ENCODE results near the gene AOAH.

AOAH gene

GRCh38 chr7:36750451-36750850, 26.2 kb upstream of the AOAH start:
- no peaks in the 10 kb centered on the region for H3K36me3 ChIP-seq (ENCODE audit: control insufficient read depth, insufficient read depth, low read length)
- H3K9ac ChIP-seq (ENCODE audit: low read length) = no peak overlapping the region
- H3K4me3 ChIP-seq (ENCODE audit: low read length) = no peak overlapping the region
- H3K4me1 ChIP-seq (ENCODE audit: control insufficient read depth, insufficient read depth, low read length) = no peaks in the 10 kb centered on the region
- peaks cover 2% of the 10 kb centered on the region for H3K27me3 ChIP-seq (ENCODE audit: control insufficient read depth, insufficient read depth, low read length)
- H3K27ac ChIP-seq (ENCODE audit: low read depth, low read length) = no peak overlapping the region

- H3K4me3 ChIP-seq (ENCODE audit: low read length) = no peak overlapping the region
- H3K27me3 ChIP-seq (ENCODE audit: control insufficient read depth, insufficient read depth, low read length) = no peaks in the 10 kb centered on the region
- no peaks in the 10 kb centered on the region for H3K4me1 ChIP-seq (ENCODE audit: control insufficient read depth, insufficient read depth, low read length)
- H3K9ac ChIP-seq (ENCODE audit: low read length) = no peak overlapping the region
- no peak overlapping the region for H3K27ac ChIP-seq (ENCODE audit: low read depth, low read length)
- no peaks in the 10 kb centered on the region for H3K36me3 ChIP-seq (ENCODE audit: control insufficient read depth, insufficient read depth, low read length)
Measured at GRCh38 chr7:36749282-36749960, 25.1 kb upstream of the AOAH start.

- H3K27me3 ChIP-seq (ENCODE audit: control insufficient read depth, insufficient read depth, low read length) = no peaks in the 10 kb centered on the region
- no peaks in the 10 kb centered on the region for H3K36me3 ChIP-seq (ENCODE audit: control insufficient read depth, insufficient read depth, low read length)
- H3K9ac ChIP-seq (ENCODE audit: low read length) = no peak overlapping the region
- H3K4me1 ChIP-seq (ENCODE audit: control insufficient read depth, insufficient read depth, low read length) = no peaks in the 10 kb centered on the region
- no peak overlapping the region for H3K27ac ChIP-seq (ENCODE audit: low read depth, low read length)
- H3K4me3 ChIP-seq (ENCODE audit: low read length) = no peak overlapping the region
Measured at GRCh38 chr7:36748017-36748487, 23.8 kb upstream of the AOAH start.

GRCh38 chr7:36747280-36748016, 23.2 kb upstream of the AOAH start:
- no peaks in the 10 kb centered on the region for H3K36me3 ChIP-seq (ENCODE audit: control insufficient read depth, insufficient read depth, low read length)
- H3K27ac ChIP-seq (ENCODE audit: low read depth, low read length) = no peak overlapping the region
- no peaks in the 10 kb centered on the region for H3K4me1 ChIP-seq (ENCODE audit: control insufficient read depth, insufficient read depth, low read length)
- H3K4me3 ChIP-seq (ENCODE audit: low read length) = no peak overlapping the region
- no peak overlapping the region for H3K9ac ChIP-seq (ENCODE audit: low read length)
- H3K27me3 ChIP-seq (ENCODE audit: control insufficient read depth, insufficient read depth, low read length) = no peaks in the 10 kb centered on the region

GRCh38 chr7:36746347-36746746, 22.1 kb upstream of the AOAH start:
- no peak overlapping the region for H3K27ac ChIP-seq (ENCODE audit: low read depth, low read length)
- H3K4me3 ChIP-seq (ENCODE audit: low read length) = no peak overlapping the region
- H3K4me1 ChIP-seq (ENCODE audit: control insufficient read depth, insufficient read depth, low read length) = no peaks in the 10 kb centered on the region

GRCh38 chr7:36742911-36743775, 18.8 kb upstream of the AOAH start:
- no peaks in the 10 kb centered on the region for H3K36me3 ChIP-seq (ENCODE audit: control insufficient read depth, insufficient read depth, low read length)
- no peak overlapping the region for H3K4me3 ChIP-seq (ENCODE audit: low read length)
- H3K4me1 ChIP-seq (ENCODE audit: control insufficient read depth, insufficient read depth, low read length) = no peaks in the 10 kb centered on the region
- no peaks in the 10 kb centered on the region for H3K27me3 ChIP-seq (ENCODE audit: control insufficient read depth, insufficient read depth, low read length)
- no peak overlapping the region for H3K9ac ChIP-seq (ENCODE audit: low read length)
- no peak overlapping the region for H3K27ac ChIP-seq (ENCODE audit: low read depth, low read length)

More at GRCh38 chr7:36746347-36746746, 22.1 kb upstream of the AOAH start:
- Histone ChIP-seq H3K36me3 (ENCODE audit: control insufficient read depth, insufficient read depth, low read length) (no peaks in the 10 kb centered on the region), H3K9ac (ENCODE audit: low read length) (no peak overlapping the region), H3K27me3 (ENCODE audit: control insufficient read depth, insufficient read depth, low read length) (no peaks in the 10 kb centered on the region)

GRCh38 chr7:36741866-36742265, 17.6 kb upstream of the AOAH start:
- no peaks in the 10 kb centered on the region for H3K27me3 ChIP-seq (ENCODE audit: control insufficient read depth, insufficient read depth, low read length)
- H3K36me3 ChIP-seq (ENCODE audit: control insufficient read depth, insufficient read depth, low read length) = no peaks in the 10 kb centered on the region
- H3K27ac ChIP-seq (ENCODE audit: low read depth, low read length) = no peak overlapping the region
- H3K4me1 ChIP-seq (ENCODE audit: control insufficient read depth, insufficient read depth, low read length) = no peaks in the 10 kb centered on the region
- no peak overlapping the region for H3K9ac ChIP-seq (ENCODE audit: low read length)
- H3K4me3 ChIP-seq (ENCODE audit: low read length) = no peak overlapping the region

- Histone ChIP-seq H3K27ac (ENCODE audit: low read depth, low read length) (no peak overlapping the region), H3K27me3 (ENCODE audit: control insufficient read depth, insufficient read depth, low read length) (no peaks in the 10 kb centered on the region), H3K4me1 (ENCODE audit: control insufficient read depth, insufficient read depth, low read length) (no peaks in the 10 kb centered on the region), H3K36me3 (ENCODE audit: control insufficient read depth, insufficient read depth, low read length) (no peaks in the 10 kb centered on the region), H3K9ac (ENCODE audit: low read length) (no peak overlapping the region), H3K4me3 (ENCODE audit: low read length) (no peak overlapping the region)
Measured at GRCh38 chr7:36739351-36739750, 15.1 kb upstream of the AOAH start.

GRCh38 chr7:36736899-36737211, 12.6 kb upstream of the AOAH start:
- Histone ChIP-seq H3K9ac (ENCODE audit: low read length) (no peak overlapping the region), H3K36me3 (ENCODE audit: control insufficient read depth, insufficient read depth, low read length) (no peaks in the 10 kb centered on the region), H3K4me3 (ENCODE audit: low read length) (no peak overlapping the region), H3K27ac (ENCODE audit: low read depth, low read length) (no peak overlapping the region), H3K4me1 (ENCODE audit: control insufficient read depth, insufficient read depth, low read length) (no peaks in the 10 kb centered on the region), H3K27me3 (ENCODE audit: control insufficient read depth, insufficient read depth, low read length) (no peaks in the 10 kb centered on the region)

GRCh38 chr7:36736090-36736898, 12.0 kb upstream of the AOAH start:
- no peaks in the 10 kb centered on the region for H3K27me3 ChIP-seq (ENCODE audit: control insufficient read depth, insufficient read depth, low read length)
- H3K9ac ChIP-seq (ENCODE audit: low read length) = no peak overlapping the region
- no peaks in the 10 kb centered on the region for H3K4me1 ChIP-seq (ENCODE audit: control insufficient read depth, insufficient read depth, low read length)
- no peak overlapping the region for H3K27ac ChIP-seq (ENCODE audit: low read depth, low read length)
- H3K36me3 ChIP-seq (ENCODE audit: control insufficient read depth, insufficient read depth, low read length) = no peaks in the 10 kb centered on the region
- H3K4me3 ChIP-seq (ENCODE audit: low read length) = no peak overlapping the region

- no peaks in the 10 kb centered on the region for H3K27me3 ChIP-seq (ENCODE audit: control insufficient read depth, insufficient read depth, low read length)
- H3K9ac ChIP-seq (ENCODE audit: low read length) = no peak overlapping the region
- H3K36me3 ChIP-seq (ENCODE audit: control insufficient read depth, insufficient read depth, low read length) = no peaks in the 10 kb centered on the region
- no peak overlapping the region for H3K27ac ChIP-seq (ENCODE audit: low read depth, low read length)
- H3K4me1 ChIP-seq (ENCODE audit: control insufficient read depth, insufficient read depth, low read length) = no peaks in the 10 kb centered on the region
- no peak overlapping the region for H3K4me3 ChIP-seq (ENCODE audit: low read length)
Measured at GRCh38 chr7:36735172-36735571, 10.9 kb upstream of the AOAH start.

- Histone ChIP-seq H3K9ac (ENCODE audit: low read length) (no peak overlapping the region), H3K27ac (ENCODE audit: low read depth, low read length) (no peak overlapping the region), H3K4me3 (ENCODE audit: low read length) (no peak overlapping the region), H3K4me1 (ENCODE audit: control insufficient read depth, insufficient read depth, low read length) (no peaks in the 10 kb centered on the region), H3K27me3 (ENCODE audit: control insufficient read depth, insufficient read depth, low read length) (no peaks in the 10 kb centered on the region), H3K36me3 (ENCODE audit: control insufficient read depth, insufficient read depth, low read length) (no peaks in the 10 kb centered on the region)
Measured at GRCh38 chr7:36734731-36735130, 10.4 kb upstream of the AOAH start.
